Measurements from ENCODE around the gene PARVA. TPM values are rescaled to one million over a fixed set of nuclear protein-coding genes. Genes with fewer than 3 reads are reported as not detected.
A peak's percentile ranks its signal among the peaks of the same experiment; 100 is the strongest.

Gene PARVA
- total RNA-seq, 4 donors from 2014 or later = 10.0 to 25.0 (median 14.2) TPM

GRCh38 chr11:12433571-12434324, 56.4 kb downstream of the PARVA start:
- WGBS, 2 donors = 55 to 74% methylated on average over 16 of the region's 16 CpGs
- peak in 1 of 2 donors; percentile 86 for DNase-seq (ENCODE audit: low spot score in 2 of 2)
- TF ChIP-seq CTCF (IDR thresholded peaks at IDR 0.05) = no peak
- TF ChIP-seq POLR2A (IDR thresholded peaks at IDR 0.05) = no peak
- H3K4me3 ChIP-seq (ENCODE audit: low read depth, poor library complexity, severe bottlenecking) = no peak overlapping the region
- intact Hi-C loops (cut with DNase I; ENCODE audit: low total_unique reads) = no loop called here

- intact Hi-C loops (cut with DNase I; ENCODE audit: low total_unique reads) = no loop called here
- WGBS, 2 donors = 72 to 86% methylated on average over 4 of the region's 4 CpGs
- TF ChIP-seq CTCF (IDR thresholded peaks at IDR 0.05) = no peak
- no peak for TF ChIP-seq POLR2A (IDR thresholded peaks at IDR 0.05)
Measured at GRCh38 chr11:12434325-12434654, 56.9 kb downstream of the PARVA start.

GRCh38 chr11:12435264-12435663, 57.9 kb downstream of the PARVA start:
- WGBS, 2 donors = 68 to 80% methylated on average over 3 of the region's 3 CpGs
- no peak for DNase-seq (ENCODE audit: low spot score in 2 of 2)
- H3K4me3 ChIP-seq (ENCODE audit: low read depth, poor library complexity, severe bottlenecking) = no peak overlapping the region
- TF ChIP-seq CTCF (IDR thresholded peaks at IDR 0.05) = no peak
- no peak for TF ChIP-seq POLR2A (IDR thresholded peaks at IDR 0.05)
- intact Hi-C loops (cut with DNase I; ENCODE audit: low total_unique reads) = no loop called here

More at GRCh38 chr11:12434325-12434654, 56.9 kb downstream of the PARVA start:
- no peak for DNase-seq (ENCODE audit: low spot score in 2 of 2)
- H3K4me3 ChIP-seq (ENCODE audit: low read depth, poor library complexity, severe bottlenecking) = no peak overlapping the region

GRCh38 chr11:12436266-12436665, 58.9 kb downstream of the PARVA start:
- WGBS, 2 donors = 97 to 100% methylated on average over 1 of the region's 1 CpG
- TF ChIP-seq POLR2A (IDR thresholded peaks at IDR 0.05) (no peak), CTCF (IDR thresholded peaks at IDR 0.05) (no peak)

GRCh38 chr11:12438291-12438690, 60.9 kb downstream of the PARVA start:
- TF ChIP-seq CTCF (IDR thresholded peaks at IDR 0.05) (no peak), POLR2A (IDR thresholded peaks at IDR 0.05) (no peak)
- intact Hi-C loops (cut with DNase I; ENCODE audit: low total_unique reads) = no loop called here
- DNase-seq (ENCODE audit: low spot score in 2 of 2) = no peak
- H3K4me3 ChIP-seq (ENCODE audit: low read depth, poor library complexity, severe bottlenecking) = no peak overlapping the region

More at GRCh38 chr11:12436266-12436665, 58.9 kb downstream of the PARVA start:
- intact Hi-C loops (cut with DNase I; ENCODE audit: low total_unique reads) = no loop called here
- DNase-seq (ENCODE audit: low spot score in 2 of 2) = no peak
- no peak overlapping the region for H3K4me3 ChIP-seq (ENCODE audit: low read depth, poor library complexity, severe bottlenecking)

GRCh38 chr11:12439615-12440014, 62.2 kb downstream of the PARVA start:
- intact Hi-C loops (cut with DNase I; ENCODE audit: low total_unique reads) = no loop called here
- no peak overlapping the region for H3K4me3 ChIP-seq (ENCODE audit: low read depth, poor library complexity, severe bottlenecking)
- WGBS, 2 donors = 92 to 98% methylated on average over 4 of the region's 4 CpGs
- TF ChIP-seq POLR2A (IDR thresholded peaks at IDR 0.05) = no peak
- no peak for TF ChIP-seq CTCF (IDR thresholded peaks at IDR 0.05)
- DNase-seq (ENCODE audit: low spot score in 2 of 2) = no peak

Data from lower leg skin (tissue), 4 donors.